HepG2 (cell line): Measurements from ENCODE around the gene BANP. TPM values are rescaled to one million over a fixed set of nuclear protein-coding genes. Genes with fewer than 3 reads are reported as not detected.

Source experiments
- DDIT3 ChIP-seq: sonication (generic); formaldehyde crosslinking; IDR thresholded peaks from 2 replicates; pipeline ENCODE4 v1.4.0; 2020; ENCODE audit warnings: mild to moderate bottlenecking, missing genetic modification reagents
- KDM1A ChIP-seq: IDR thresholded peaks from 2 replicates; pipeline ENCODE4 v1.6.1; 2016; ENCODE audit warnings: missing compliant biosample characterization
- KDM6A ChIP-seq: IDR thresholded peaks from 2 replicates; pipeline ENCODE4 v1.6.1; 2016; ENCODE audit warnings: low read depth
- MAFK ChIP-seq, 2 experiments: IDR thresholded peaks in 1 of 2; conservative IDR thresholded peaks in 1 of 2; 2 replicates each; pipeline ENCODE4 v1.6.1; 2011; ENCODE audit warnings: improper control_type of control experiment in 2 of 2, low read length in 2 of 2
- MTF1 ChIP-seq: sonication (generic); formaldehyde crosslinking; IDR thresholded peaks from 2 replicates; pipeline ENCODE4 v1.5.0; 2020; ENCODE audit warnings: missing genetic modification reagents
- MZF1 ChIP-seq: sonication (generic); formaldehyde crosslinking; IDR thresholded peaks from 2 replicates; pipeline ENCODE4 v1.8.1; 2023; ENCODE audit warnings: mild to moderate bottlenecking, missing genetic modification reagents, borderline replicate concordance
- ONECUT2 ChIP-seq: sonication (generic); formaldehyde crosslinking; IDR thresholded peaks from 2 replicates; pipeline ENCODE4 v1.4.0; 2020; ENCODE audit warnings: missing genetic modification reagents
- SPEN ChIP-seq: sonication (generic); formaldehyde crosslinking; IDR thresholded peaks from 2 replicates; pipeline ENCODE4 v1.5.1; 2020; ENCODE audit warnings: low read depth, mild to moderate bottlenecking, missing genetic modification reagents
- TFDP1 ChIP-seq: IDR thresholded peaks from 2 replicates; pipeline ENCODE4 v1.6.1; 2016; ENCODE audit warnings: missing compliant biosample characterization, missing genetic modification reagents, borderline replicate concordance
- XBP1 ChIP-seq: sonication (generic); formaldehyde crosslinking; IDR thresholded peaks from 2 replicates; pipeline ENCODE4 v1.5.0; 2020; ENCODE audit warnings: missing genetic modification reagents
- ZBTB43 ChIP-seq: sonication (generic); formaldehyde crosslinking; conservative IDR thresholded peaks from 2 replicates; pipeline ENCODE4 v1.4.0; 2020; ENCODE audit warnings: missing genetic modification reagents
- ZBTB7B ChIP-seq: sonication (generic); formaldehyde crosslinking; IDR thresholded peaks from 2 replicates; pipeline ENCODE4 v1.4.0; 2020; ENCODE audit warnings: missing genetic modification reagents
- ZFY ChIP-seq: sonication (generic); formaldehyde crosslinking; IDR thresholded peaks from 2 replicates; pipeline ENCODE4 v1.4.0; 2020; ENCODE audit warnings: missing genetic modification reagents
- ZNF253 ChIP-seq: sonication (generic); formaldehyde crosslinking; IDR thresholded peaks from 2 replicates; pipeline ENCODE4 v1.8.0; 2022; ENCODE audit warnings: mild to moderate bottlenecking, missing genetic modification reagents, borderline replicate concordance
- ZNF430 ChIP-seq: sonication (generic); formaldehyde crosslinking; IDR thresholded peaks from 2 replicates; pipeline ENCODE4 v1.9.0; 2021; ENCODE audit warnings: mild to moderate bottlenecking, missing genetic modification reagents
- ZNF605 ChIP-seq: sonication (generic); formaldehyde crosslinking; IDR thresholded peaks from 2 replicates; pipeline ENCODE4 v1.8.0; 2022; ENCODE audit warnings: mild to moderate bottlenecking, missing genetic modification reagents
- ZNF7 ChIP-seq: IDR thresholded peaks from 2 replicates; pipeline ENCODE4 v1.6.1; 2016; ENCODE audit warnings: missing biosample characterization, missing genetic modification reagents
- ZNF790 ChIP-seq: sonication (generic); formaldehyde crosslinking; IDR thresholded peaks from 2 replicates; pipeline ENCODE4 v1.8.0; 2022; ENCODE audit warnings: missing genetic modification reagents, mild to moderate bottlenecking, borderline replicate concordance
- ZXDC ChIP-seq: sonication (generic); formaldehyde crosslinking; IDR thresholded peaks from 2 replicates; pipeline ENCODE4 v1.5.0; 2020; ENCODE audit warnings: mild to moderate bottlenecking, missing genetic modification reagents
- polyA plus RNA-seq, 8 experiments: library from polyadenylated mRNA; depleted of rRNA in 3 of 8; stranded (reverse) in 7 of 8; unstranded in 1 of 8; fragments of >200 nt; fragmentation: Illumina TruSeq in 4 of 8; extraction: Trizol in 4 of 8; gene quantifications; 2 replicates each; pipeline versions ENCODE4 v1.2.1 to v1.2.3, GENCODE V29; 2011 to 2016; ENCODE audit warnings: low read depth in 4 of 8, missing spikeins in 1 of 8, mixed read lengths in 1 of 8; ENCODE audit not compliant: insufficient read depth in 1 of 8
- total RNA-seq, 5 experiments: library from RNA; depleted of rRNA; stranded (reverse); fragments of >200 nt; fragmentation: Illumina TruSeq; extraction: Trizol; gene quantifications; 2 replicates each; pipeline ENCODE4 v1.2.3, GENCODE V29; 2016; ENCODE audit warnings: low read depth in 1 of 5
- TF ChIP-seq, protein P1 (sequence below): sonication (generic); formaldehyde crosslinking; IDR thresholded peaks from 2 replicates; pipeline ENCODE4 v1.4.0; 2020; ENCODE audit warnings: missing genetic modification reagents, borderline replicate concordance

BANP gene
- total and polyA plus RNA-seq, 2 of the 13 experiments (the other 11 are each of a cell fraction or from before 2014, with no cell fraction given) = 20.2 to 23.8 TPM

DNA sequence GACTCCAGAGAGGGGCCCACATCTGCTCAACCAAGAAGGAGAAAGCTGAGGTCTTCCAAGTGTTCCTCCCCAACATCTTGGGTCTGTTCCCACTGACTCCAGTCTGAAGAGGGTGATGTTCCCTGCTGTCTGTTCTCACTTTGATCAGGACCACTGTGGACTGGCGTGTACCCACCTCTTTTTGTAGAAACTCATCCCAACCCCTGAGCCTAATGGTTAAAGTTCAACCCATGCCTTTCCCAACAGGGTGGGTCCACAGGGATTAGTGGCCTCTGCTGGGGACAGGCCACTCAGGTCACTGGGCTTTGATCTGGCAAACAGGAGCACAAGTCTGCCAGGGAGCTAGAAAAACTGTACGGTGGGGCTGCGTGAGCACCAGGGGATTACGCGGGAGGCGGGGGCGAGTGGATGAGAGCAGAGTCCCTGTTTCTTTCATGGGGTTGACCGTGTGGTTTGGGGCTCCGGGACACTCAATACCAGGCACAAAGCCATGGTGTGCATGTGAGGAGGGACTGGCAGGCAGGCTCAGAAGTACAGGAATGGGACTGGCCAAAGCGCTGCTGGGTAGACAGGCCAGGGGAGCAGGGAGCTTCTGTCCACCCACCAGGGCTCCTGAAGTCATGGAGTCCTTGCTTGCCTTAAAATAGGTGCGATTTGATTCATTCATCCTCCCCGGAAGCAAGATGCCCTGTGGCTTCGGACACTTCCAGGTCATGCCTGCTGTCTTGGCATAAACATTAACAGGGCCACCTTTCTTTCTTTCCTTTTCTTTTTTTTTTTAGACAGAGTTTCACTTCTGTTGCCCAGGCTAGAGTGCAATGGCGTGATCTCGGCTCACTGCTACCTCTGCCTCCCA, 14.6 kb upstream of the BANP start, which contains the start of gene CA5A (continued):
- TF ChIP-seq TFDP1 (CRISPR knock-in tag) = peak; percentile 27; the same call in 1 of the 2 replicates
- no peak for TF ChIP-seq ZNF790 (CRISPR knock-in tag)
- peak; percentile 84 for TF ChIP-seq KDM1A (CRISPR knock-in tag)
- no peak; the same call in 1 of the 2 replicates for TF ChIP-seq ZNF7
- TF ChIP-seq ZNF430 (CRISPR knock-in tag) = peak; percentile 94; the same call in 1 of the 2 replicates
- TF ChIP-seq ONECUT2 (CRISPR knock-in tag) = no peak
- TF ChIP-seq MAFK (conservative IDR thresholded peaks at IDR 0.05 in 1 of 2, IDR thresholded peaks at IDR 0.05 in 1 of 2; ENCODE audit: low read length in 2 of 2) = no peak
- TF ChIP-seq ZNF253 (CRISPR knock-in tag) = peak; percentile 83; the same call in 1 of the 2 replicates
- TF ChIP-seq, protein P1, sequence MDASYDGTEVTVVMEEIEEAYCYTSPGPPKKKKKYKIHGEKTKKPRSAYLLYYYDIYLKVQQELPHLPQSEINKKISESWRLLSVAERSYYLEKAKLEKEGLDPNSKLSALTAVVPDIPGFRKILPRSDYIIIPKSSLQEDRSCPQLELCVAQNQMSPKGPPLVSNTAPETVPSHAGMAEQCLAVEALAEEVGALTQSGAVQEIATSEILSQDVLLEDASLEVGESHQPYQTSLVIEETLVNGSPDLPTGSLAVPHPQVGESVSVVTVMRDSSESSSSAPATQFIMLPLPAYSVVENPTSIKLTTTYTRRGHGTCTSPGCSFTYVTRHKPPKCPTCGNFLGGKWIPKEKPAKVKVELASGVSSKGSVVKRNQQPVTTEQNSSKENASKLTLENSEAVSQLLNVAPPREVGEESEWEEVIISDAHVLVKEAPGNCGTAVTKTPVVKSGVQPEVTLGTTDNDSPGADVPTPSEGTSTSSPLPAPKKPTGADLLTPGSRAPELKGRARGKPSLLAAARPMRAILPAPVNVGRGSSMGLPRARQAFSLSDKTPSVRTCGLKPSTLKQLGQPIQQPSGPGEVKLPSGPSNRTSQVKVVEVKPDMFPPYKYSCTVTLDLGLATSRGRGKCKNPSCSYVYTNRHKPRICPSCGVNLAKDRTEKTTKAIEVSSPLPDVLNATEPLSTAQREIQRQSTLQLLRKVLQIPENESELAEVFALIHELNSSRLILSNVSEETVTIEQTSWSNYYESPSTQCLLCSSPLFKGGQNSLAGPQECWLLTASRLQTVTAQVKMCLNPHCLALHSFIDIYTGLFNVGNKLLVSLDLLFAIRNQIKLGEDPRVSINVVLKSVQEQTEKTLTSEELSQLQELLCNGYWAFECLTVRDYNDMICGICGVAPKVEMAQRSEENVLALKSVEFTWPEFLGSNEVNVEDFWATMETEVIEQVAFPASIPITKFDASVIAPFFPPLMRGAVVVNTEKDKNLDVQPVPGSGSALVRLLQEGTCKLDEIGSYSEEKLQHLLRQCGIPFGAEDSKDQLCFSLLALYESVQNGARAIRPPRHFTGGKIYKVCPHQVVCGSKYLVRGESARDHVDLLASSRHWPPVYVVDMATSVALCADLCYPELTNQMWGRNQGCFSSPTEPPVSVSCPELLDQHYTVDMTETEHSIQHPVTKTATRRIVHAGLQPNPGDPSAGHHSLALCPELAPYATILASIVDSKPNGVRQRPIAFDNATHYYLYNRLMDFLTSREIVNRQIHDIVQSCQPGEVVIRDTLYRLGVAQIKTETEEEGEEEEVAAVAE (CRISPR knock-in tag) = peak; percentile 84
- no peak for TF ChIP-seq DDIT3 (CRISPR knock-in tag)
- TF ChIP-seq SPEN = peak; percentile 81; the same call in 1 of the 2 replicates
- peak; percentile 99 for TF ChIP-seq ZBTB7B (CRISPR knock-in tag)
- TF ChIP-seq KDM6A (CRISPR knock-in tag) = peak; percentile 99
- TF ChIP-seq XBP1 (CRISPR knock-in tag) = no peak
- peak; percentile 82 for TF ChIP-seq ZNF605
- TF ChIP-seq MZF1 (CRISPR knock-in tag) = peak; percentile 75; the same call in 1 of the 2 replicates
- TF ChIP-seq ZXDC (CRISPR knock-in tag) = no peak
- TF ChIP-seq MTF1 (CRISPR knock-in tag) = no peak
- TF ChIP-seq ZFY (CRISPR knock-in tag) = peak; percentile 76
- TF ChIP-seq ZBTB43 = 0 out of 2 replicates have a peak, but pooled peaks have one; percentile 66
